OCI-LY3 (cell line): ENCODE results near the gene GPHN.
A peak's percentile ranks its signal among the peaks of the same experiment; 100 is the strongest.

Experiments
- H2AFZ ChIP-seq: fragments of 200-600, 300-600 bp; shearing (Covaris generic); 2 replicates; pipeline ENCODE4 v1.6.0; 2014; ENCODE audit warnings: antibody characterized with exemption, low read depth, low read length
- H3K27ac ChIP-seq: fragments of 200-600, 300-600 bp; sonication (generic); 2 replicates; pipeline ENCODE4 v1.5.1; 2014; ENCODE audit warnings: mild to moderate bottlenecking, low read length, moderate library complexity, mixed read lengths
- H3K27me3 ChIP-seq: fragments of 200-600, 300-600 bp; sonication (generic); 2 replicates; pipeline ENCODE4 v1.6.1; 2014; ENCODE audit warnings: low read depth, low read length, mixed read lengths
- H3K36me3 ChIP-seq: fragments of 200-600, 300-600 bp; sonication (generic); replicated peaks from 2 replicates; pipeline ENCODE3; 2014; ENCODE audit warnings: low read depth, low read length, mixed read lengths
- H3K4me1 ChIP-seq: fragments of 300-600, 200-600 bp; sonication (generic); 2 replicates; pipeline ENCODE4 v1.6.1; 2014; ENCODE audit warnings: low read length, mixed read lengths
- H3K4me2 ChIP-seq: fragments of 200-600, 300-600 bp; sonication (generic); 2 replicates; pipeline ENCODE4 v1.6.1; 2014; ENCODE audit warnings: low read length, mixed read lengths
- H3K4me3 ChIP-seq: fragments of 300-600, 200-600 bp; sonication (generic); 2 replicates; pipeline ENCODE4 v1.5.1; 2014; ENCODE audit warnings: antibody characterized with exemption, mild to moderate bottlenecking, low read length, moderate library complexity
- H3K79me2 ChIP-seq: fragments of 300-600, 200-600 bp; shearing (Covaris generic); 2 replicates; pipeline ENCODE4 v1.6.1; 2014; ENCODE audit warnings: mild to moderate bottlenecking, low read length, mixed read lengths
- H3K9ac ChIP-seq: fragments of 300-600, 200-600 bp; shearing (Covaris generic); 2 replicates; pipeline ENCODE4 v1.6.0; 2014; ENCODE audit warnings: mild to moderate bottlenecking, low read length, moderate library complexity
- H3K9me3 ChIP-seq: fragments of 200-600, 300-600 bp; shearing (Covaris generic); 2 replicates; pipeline ENCODE4 v1.6.1; 2014; ENCODE audit warnings: low read length, mixed read lengths; ENCODE audit not compliant: insufficient read depth
- H4K20me1 ChIP-seq: fragments of 200-600, 300-600 bp; sonication (generic); 2 replicates; pipeline ENCODE4 v1.6.1; 2016; ENCODE audit warnings: low read length, mixed read lengths; ENCODE audit not compliant: insufficient read depth
- CTCF ChIP-seq: fragments of 200-600, 300-600 bp; sonication (generic); IDR thresholded peaks from 2 replicates; pipeline ENCODE4 v1.5.1; 2014; ENCODE audit warnings: antibody characterized with exemption, low read length, low read depth
- EZH2phosphoT487 ChIP-seq: fragments of 200-600 bp; shearing (Covaris generic); IDR thresholded peaks from 2 replicates; pipeline ENCODE4 v1.6.1; 2018; ENCODE audit warnings: antibody characterized with exemption, mixed run types, low read depth

Gene GPHN

GRCh38 chr14:66508547-66508845, 549 bp downstream of the GPHN start:
- no peaks in the 10 kb centered on the region for H3K27me3 ChIP-seq
- H3K79me2 ChIP-seq = peaks cover 67% of the 10 kb centered on the region
- no peak overlapping the region for H2AFZ ChIP-seq

GRCh38 chr14:66508846-66509621, 1.1 kb downstream of the GPHN start:
- TF ChIP-seq EZH2phosphoT487 (no peak), CTCF (no peak)
- Histone ChIP-seq H3K36me3 (no peaks in the 10 kb centered on the region), H3K9me3 (no peaks in the 10 kb centered on the region), H3K4me3 (peak overlapping the region; percentile 81), H3K27me3 (no peaks in the 10 kb centered on the region), H3K27ac (peak overlapping the region; percentile 76), H3K79me2 (peaks cover 71% of the 10 kb centered on the region), H3K4me2 (peak overlapping the region; percentile 73), H4K20me1 (peaks cover 33% of the 10 kb centered on the region), H2AFZ (no peak overlapping the region), H3K9ac (peak overlapping the region; percentile 93), H3K4me1 (peaks cover 13% of the 10 kb centered on the region)

More at GRCh38 chr14:66508547-66508845, 549 bp downstream of the GPHN start:
- peak overlapping the region; percentile 81 for H3K4me3 ChIP-seq
- peaks cover 13% of the 10 kb centered on the region for H3K4me1 ChIP-seq
- peak overlapping the region; percentile 73 for H3K4me2 ChIP-seq
- no peaks in the 10 kb centered on the region for H3K9me3 ChIP-seq
- H3K36me3 ChIP-seq = no peaks in the 10 kb centered on the region
- peaks cover 33% of the 10 kb centered on the region for H4K20me1 ChIP-seq
- peak overlapping the region; percentile 93 for H3K9ac ChIP-seq
- peak overlapping the region; percentile 76 for H3K27ac ChIP-seq
- no peak for TF ChIP-seq CTCF
- TF ChIP-seq EZH2phosphoT487 = no peak

GRCh38 chr14:66509874-66510273, 1.9 kb downstream of the GPHN start:
- H3K27ac ChIP-seq = no peak overlapping the region
- peaks cover 20% of the 10 kb centered on the region for H3K4me1 ChIP-seq
- H2AFZ ChIP-seq = no peak overlapping the region
- no peak for TF ChIP-seq EZH2phosphoT487
- TF ChIP-seq CTCF = no peak
- peak overlapping the region; percentile 73 for H3K4me2 ChIP-seq
- H3K4me3 ChIP-seq = peak overlapping the region; percentile 81
- H3K9me3 ChIP-seq = no peaks in the 10 kb centered on the region
- peaks cover 80% of the 10 kb centered on the region for H3K79me2 ChIP-seq
- no peaks in the 10 kb centered on the region for H3K36me3 ChIP-seq
- H3K27me3 ChIP-seq = no peaks in the 10 kb centered on the region
- no peak overlapping the region for H3K9ac ChIP-seq
- peaks cover 39% of the 10 kb centered on the region for H4K20me1 ChIP-seq

GRCh38 chr14:66511849-66512248, 3.9 kb downstream of the GPHN start:
- no peak overlapping the region for H3K4me3 ChIP-seq
- no peaks in the 10 kb centered on the region for H3K36me3 ChIP-seq
- H3K9ac ChIP-seq = no peak overlapping the region
- no peaks in the 10 kb centered on the region for H3K9me3 ChIP-seq
- no peak overlapping the region for H3K27ac ChIP-seq
- H3K4me2 ChIP-seq = no peak overlapping the region
- no peak overlapping the region for H2AFZ ChIP-seq
- no peaks in the 10 kb centered on the region for H3K27me3 ChIP-seq
- TF ChIP-seq EZH2phosphoT487 (no peak), CTCF (no peak)
- H4K20me1 ChIP-seq = peaks cover 42% of the 10 kb centered on the region
- peaks cover 93% of the 10 kb centered on the region for H3K79me2 ChIP-seq
- peaks cover 20% of the 10 kb centered on the region for H3K4me1 ChIP-seq
